LNCAP (cell line): ENCODE results near the gene MAPKBP1.

Source experiments
- TF ChIP-seq, protein P1 (sequence below): fragments of 450-650 bp; IDR thresholded peaks from 2 replicates; pipeline ENCODE4 v1.5.1; 2017; ENCODE audit warnings: mild to moderate bottlenecking

Gene MAPKBP1

DNA sequence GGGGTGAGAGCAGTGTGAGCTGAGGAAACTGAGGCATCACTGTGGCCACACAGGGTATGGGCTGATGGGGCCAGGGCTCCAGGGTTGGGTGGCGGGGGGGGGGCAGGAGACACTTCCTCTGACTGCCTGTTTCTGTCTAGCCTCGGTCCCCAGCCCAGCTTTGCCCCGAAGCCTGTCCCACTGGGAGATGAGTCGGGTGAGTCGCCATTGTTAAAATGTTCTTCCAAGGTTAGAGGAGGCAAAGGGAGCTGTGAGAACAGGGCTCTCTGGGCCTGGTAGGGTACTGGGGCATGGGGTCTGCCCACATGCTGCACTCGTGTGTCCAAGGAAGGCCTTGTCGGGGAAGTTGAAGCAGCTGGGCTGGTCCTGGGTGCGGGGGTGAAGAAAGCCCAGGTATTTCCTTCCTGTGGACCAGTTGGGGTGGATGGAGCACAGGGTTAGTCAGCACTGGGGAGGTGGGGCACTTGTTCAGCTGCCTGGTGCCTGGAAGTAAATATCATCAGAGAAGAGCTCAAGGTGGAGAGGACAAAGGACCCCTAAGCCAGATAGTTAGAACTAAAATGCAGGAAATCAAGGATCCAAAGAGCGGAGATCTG lies 45.3 kb downstream of the MAPKBP1 start:
- TF ChIP-seq, protein P1, sequence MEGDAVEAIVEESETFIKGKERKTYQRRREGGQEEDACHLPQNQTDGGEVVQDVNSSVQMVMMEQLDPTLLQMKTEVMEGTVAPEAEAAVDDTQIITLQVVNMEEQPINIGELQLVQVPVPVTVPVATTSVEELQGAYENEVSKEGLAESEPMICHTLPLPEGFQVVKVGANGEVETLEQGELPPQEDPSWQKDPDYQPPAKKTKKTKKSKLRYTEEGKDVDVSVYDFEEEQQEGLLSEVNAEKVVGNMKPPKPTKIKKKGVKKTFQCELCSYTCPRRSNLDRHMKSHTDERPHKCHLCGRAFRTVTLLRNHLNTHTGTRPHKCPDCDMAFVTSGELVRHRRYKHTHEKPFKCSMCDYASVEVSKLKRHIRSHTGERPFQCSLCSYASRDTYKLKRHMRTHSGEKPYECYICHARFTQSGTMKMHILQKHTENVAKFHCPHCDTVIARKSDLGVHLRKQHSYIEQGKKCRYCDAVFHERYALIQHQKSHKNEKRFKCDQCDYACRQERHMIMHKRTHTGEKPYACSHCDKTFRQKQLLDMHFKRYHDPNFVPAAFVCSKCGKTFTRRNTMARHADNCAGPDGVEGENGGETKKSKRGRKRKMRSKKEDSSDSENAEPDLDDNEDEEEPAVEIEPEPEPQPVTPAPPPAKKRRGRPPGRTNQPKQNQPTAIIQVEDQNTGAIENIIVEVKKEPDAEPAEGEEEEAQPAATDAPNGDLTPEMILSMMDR: no peak

DNA sequence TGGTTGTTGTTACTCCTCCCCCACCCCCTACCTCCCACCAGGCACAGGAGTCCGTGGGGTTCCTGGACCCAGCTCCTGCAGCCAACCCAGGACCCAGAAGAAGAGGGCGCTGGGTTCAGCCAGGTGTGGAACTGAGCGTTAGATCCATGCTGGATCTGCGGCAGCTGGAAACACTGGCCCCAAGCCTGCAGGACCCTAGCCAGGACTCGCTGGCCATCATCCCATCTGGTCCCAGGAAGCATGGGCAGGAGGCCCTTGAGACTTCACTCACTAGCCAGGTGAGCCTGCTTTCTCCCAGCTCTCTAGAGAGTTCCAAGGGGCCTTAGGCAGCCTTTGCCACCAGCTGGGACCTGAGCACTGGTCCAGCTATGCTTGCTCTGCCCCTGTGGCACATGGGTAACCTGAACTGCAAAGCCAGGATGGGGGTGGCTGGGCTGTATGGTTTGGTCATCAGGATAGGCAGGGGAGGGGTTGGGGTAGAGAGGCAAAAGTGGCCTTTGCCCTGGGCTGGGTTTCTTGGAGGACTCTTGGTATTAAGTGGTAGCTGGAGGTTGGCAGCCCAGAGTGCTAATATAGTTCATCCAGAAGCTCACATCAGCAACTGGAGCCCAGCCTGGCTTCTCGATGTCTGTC lies 46.6 kb downstream of the MAPKBP1 start:
- TF ChIP-seq, protein P1: no peak

DNA sequence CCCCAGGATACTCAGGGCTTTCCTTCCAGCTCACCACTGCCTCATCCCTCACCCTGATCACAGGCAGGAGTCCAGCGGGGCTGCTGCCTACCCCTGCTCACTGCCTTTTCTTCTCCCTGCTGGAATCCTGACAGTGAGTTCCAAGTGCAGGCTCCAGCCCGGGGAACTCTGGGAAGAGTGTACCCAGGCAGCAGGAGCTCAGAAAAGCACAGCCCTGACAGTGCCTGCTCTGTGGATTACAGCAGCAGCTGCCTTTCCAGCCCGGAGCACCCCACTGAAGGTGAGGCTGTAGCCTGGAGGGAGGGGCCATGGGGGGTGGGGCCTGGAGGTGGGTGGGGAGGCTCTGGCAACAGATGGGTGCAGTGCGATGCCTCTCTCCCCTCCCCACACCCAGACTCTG lies 47.5 kb downstream of the MAPKBP1 start:
- TF ChIP-seq, protein P1: no peak

DNA sequence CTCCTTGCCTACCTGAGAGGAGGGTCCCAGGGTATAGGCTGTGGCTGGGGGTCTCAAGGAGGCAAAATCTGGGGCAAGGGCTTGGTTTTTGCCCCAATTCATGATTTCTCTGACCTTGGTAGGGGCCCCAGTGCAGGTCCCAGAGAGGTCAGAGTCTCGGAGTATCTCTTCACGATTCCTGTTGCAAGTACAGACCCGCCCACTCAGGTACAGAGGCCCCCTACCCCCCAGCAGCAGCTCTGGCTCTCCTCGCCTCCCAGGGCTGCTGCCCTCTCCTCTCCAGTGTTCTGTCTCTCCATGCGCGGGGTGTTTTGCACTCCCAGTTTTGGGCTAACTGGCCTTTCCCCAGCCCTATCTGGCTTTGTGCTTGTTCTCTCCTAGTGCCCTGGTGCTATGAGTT lies 48.2 kb downstream of the MAPKBP1 start:
- TF ChIP-seq, protein P1: no peak

DNA sequence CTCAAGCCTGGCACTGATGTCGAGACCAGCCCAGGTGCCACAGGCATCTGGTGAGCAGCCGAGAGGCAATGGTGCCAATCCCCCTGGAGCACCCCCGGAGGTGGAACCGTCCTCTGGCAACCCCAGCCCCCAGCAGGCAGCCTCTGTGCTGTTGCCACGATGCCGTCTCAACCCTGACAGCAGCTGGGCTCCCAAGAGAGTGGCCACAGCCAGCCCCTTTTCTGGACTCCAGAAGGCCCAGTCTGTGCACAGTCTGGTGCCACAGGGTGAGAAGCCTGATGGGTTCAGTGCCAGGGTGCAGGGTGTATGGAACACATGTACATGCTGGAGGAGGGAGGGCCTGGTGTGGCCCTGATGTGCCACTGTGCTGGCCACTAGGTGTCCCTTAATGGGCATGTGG lies 48.7 kb downstream of the MAPKBP1 start:
- TF ChIP-seq, protein P1: no peak

DNA sequence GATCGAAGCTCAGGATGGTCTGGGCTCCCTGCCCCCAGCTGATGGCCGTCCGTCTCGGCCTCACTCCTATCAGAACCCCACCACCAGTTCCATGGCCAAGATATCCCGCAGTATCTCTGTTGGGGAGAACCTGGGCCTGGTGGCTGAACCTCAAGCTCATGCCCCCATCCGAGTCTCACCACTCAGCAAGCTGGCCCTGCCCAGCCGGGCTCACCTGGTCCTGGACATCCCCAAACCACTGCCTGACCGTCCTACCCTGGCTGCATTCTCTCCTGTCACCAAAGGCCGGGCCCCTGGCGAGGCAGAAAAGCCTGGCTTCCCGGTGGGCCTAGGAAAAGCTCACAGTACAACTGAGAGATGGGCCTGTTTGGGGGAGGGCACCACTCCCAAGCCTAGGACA lies 49.2 kb downstream of the MAPKBP1 start:
- TF ChIP-seq, protein P1: no peak

DNA sequence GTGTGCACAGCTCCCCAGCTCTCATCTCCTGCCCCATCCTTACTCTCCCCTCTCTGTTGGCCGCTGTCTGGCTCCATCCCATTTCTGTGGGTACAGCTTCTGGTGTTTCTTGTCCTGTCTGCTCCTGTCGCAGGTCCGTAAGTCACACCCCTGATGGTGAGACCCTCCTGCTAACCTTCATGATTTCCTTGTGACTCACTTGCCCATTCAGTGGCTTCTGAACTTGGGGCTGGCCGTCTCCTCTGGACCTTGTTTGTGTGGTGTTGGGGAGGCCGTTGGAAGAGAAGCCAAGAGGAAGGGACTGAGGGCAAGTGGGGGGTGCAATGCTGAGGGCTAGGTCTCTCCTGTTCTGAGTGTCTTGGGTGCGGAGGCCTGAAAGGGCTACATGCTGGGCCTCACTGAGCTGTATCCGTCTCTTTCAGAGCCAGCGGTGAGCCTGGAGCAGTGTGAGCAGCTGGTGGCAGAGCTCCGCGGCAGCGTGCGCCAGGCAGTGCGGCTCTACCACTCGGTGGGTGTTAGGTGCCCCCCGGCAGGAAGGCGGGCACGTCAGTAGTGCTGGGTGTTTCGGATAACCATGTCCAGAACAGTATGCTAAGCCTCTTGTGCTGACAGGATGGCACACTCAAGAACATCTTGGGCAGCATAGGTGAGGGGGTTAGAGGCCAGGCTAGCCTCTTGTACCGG lies 49.9 kb downstream of the MAPKBP1 start:
- TF ChIP-seq, protein P1: no peak
